ENCODE results near the gene SERPINA10.
"Not testable (repeated sequence)": the region's sequence is repeated elsewhere in the genome, so short reads cannot be mapped to it uniquely, and the experiment has no call there.

The SERPINA10 gene

GRCh38 chr14:94313991-94314655, 21.1 kb upstream of the SERPINA10 start:
- DNase-seq (ENCODE audit: low spot score), result no peak

GRCh38 chr14:94312481-94313246, 19.6 kb upstream of the SERPINA10 start:
- no peak for DNase-seq (ENCODE audit: low spot score)

DNA sequence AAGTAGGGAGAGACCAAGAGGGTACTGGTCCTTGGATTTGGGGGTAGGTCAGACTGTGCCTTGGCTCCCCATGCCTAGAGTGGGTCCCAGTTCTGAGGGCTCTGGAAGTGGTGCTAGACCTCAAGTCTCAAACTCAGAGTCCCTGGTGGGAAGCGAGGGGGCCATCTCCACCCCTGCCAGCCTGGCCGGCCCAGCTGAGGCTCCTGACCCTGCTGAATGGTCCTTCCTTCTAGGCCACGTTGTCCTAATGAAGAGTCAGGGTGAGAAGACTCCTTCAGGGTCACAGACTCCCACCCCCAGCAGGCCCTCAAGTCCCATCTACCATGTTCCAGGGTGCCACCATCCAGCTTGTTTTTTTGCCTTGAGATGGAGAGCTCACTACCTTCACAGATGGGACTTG, 17.2 kb upstream of the SERPINA10 start:
- DNase-seq (ENCODE audit: low spot score), result no peak

GRCh38 chr14:94309721-94310120, 16.7 kb upstream of the SERPINA10 start:
- no peak for DNase-seq (ENCODE audit: low spot score)

DNA sequence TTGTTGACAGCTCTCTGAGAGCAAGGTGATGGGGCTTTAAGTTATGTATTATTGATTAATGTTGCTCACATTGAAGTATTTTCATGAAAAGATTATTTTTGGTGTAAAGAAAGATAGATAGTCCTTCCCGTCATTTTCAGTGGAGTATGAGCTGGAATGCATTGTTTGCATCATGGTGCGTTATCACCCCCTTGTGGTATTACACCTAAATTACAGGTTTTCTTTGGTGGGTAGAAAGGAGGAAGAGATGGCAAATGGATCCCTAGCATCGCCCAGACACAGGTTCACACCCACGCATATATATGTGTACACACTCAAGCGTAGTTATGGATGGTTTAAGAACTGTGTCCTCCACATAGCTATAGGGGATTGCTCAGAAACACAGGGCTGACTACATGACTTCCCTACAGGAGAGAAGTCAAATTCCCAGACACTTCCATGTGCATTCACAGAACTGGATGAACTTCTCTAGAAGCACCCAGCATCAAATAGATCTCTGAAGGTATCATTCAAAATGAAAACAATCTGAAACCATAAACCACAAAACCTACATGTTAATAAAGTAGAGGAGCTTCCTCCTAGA, 14.4 kb upstream of the SERPINA10 start:
- peak; percentile 19 for DNase-seq (ENCODE audit: low spot score)

- DNase-seq (ENCODE audit: low spot score), result no peak
Measured at GRCh38 chr14:94306047-94306978, 13.2 kb upstream of the SERPINA10 start.

- DNase-seq (ENCODE audit: low spot score), result no peak
Measured at GRCh38 chr14:94305620-94306019, 12.6 kb upstream of the SERPINA10 start.

DNA sequence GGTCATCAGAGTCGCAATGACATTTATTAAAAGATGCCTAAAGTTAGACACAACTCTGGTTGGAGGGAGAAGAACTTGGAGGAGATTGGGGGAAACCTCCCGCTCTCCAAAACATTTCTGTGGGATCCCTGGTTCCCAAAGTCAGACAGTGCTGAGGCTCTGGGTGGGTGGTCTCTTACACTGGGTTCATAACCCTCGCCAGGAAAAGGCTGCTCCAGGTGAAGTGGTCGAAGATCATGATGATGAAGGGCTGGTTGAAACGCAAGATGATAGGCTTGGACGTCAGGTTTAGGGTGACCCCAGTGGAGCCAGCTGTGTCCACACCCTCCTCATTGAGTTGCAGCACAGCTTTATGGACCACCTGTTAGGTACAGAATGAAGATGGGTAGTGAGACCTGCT, 11.2 kb upstream of the SERPINA10 start:
- no peak for DNase-seq (ENCODE audit: low spot score)

DNA sequence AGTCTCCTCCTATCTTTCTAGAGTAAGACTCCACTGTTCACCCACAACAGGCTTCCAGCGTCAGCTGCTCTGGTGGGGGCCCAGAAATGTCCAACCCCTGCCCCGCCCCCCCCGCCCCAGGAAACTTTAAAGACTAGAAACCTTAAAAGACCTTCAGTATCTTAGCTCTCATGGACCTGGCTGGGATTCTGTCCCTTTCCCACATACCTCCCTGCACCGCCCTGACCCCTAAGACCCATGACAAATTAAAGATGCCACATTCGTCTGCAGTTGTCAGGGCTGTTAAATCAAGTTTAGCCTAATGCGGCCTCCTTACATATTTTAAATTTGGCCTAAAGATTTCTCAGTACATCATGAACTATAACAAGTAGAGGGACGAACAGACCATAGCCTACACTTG, 10.0 kb upstream of the SERPINA10 start:
- no peak for DNase-seq (ENCODE audit: low spot score)

DNA sequence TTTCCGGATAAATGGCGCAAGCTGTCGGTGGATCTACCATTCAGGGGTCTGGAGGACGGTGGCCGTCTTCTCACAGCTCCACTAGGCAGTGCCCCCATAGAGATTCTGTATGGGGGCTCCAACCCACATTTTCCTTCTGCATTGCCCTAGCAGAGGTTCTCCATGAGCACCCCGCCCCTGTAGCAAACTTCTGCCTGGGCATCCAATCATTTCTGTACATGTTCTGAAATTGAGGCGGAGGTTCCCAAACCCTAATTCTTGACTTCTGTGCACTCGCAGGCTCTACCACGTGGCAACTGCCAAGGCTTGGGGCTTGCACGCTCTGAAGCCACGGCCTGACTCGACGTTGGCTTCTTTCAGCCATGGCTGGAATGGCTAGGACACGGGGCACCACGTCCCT, 5.1 kb upstream of the SERPINA10 start:
- DNase-seq (ENCODE audit: low spot score), result no peak

DNA sequence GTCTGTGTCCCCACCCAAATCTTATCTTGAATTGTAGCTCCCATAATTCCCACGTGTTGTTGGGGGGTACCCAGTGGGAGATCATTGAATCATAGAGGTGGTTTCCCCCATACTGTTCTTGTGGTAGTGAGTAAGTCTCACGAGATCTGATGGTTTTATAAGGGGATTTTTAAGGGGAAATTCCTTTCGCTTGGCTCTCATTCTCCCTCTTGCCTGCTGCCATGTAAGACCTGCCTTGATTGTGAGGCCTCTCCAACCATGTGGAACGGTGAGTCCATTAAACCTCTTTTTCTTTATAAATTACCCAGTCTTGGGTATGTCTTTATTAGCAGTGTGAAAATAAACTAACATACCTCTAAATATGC, 3.1 kb upstream of the SERPINA10 start:
- DNase-seq (ENCODE audit: low spot score), result not testable (repeated sequence)

DNA sequence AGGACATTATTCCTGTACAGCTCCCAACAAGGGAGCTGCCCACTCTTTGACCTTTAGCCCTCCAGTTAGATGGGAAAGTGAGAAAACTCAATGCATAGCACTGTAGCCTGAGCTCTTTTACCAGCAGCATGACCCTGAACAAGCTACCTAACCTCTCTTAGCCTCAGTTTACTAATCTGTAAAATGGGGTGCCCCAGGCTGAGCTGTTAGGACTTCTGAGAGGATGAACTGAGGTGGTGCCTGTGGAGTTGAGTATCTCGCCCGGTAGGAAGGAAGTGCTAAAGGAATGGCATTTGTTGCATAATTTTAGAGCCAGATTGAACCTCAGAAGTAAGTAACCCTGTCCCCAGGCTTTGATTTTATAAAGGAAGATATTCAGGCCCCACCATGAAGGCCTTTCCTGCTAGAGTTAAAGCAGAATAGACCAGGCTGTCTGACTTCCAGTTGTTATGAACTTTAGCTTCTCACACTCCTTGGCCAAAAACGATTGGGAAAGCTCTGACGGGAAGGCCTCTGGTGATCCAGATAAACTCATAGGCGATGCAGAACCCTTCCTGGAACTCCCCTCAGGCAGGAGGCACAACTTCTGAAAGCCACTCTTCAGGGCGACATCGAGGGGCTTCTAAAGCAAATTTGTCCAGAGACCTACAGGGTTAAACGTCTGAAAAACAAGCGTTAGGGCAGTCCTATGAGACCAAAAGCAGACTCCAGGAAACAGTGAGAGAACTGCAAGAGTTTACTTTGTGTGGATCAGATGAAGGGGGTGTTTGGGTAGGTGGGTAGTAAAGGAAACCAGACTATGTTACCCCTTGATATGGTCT, 2.5 kb upstream of the SERPINA10 start:
- DNase-seq (ENCODE audit: low spot score), result no peak

DNA sequence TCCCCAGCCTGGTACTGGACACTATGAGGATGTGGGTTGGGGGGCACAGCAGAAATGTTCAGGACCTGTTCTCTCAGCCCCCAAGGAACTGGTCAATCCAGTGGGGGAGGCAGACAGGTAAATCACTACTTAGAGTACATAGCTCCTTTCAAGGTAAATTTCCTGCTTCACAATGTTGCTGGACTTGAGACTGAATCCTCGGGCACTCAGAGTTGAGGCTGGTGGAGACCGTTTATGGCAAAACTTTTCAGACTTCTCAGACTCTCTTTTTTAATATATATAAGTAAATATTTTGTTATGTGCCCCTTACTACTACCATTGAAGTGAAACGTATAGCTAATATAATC, 483 bp upstream of the SERPINA10 start:
- no peak for DNase-seq (ENCODE audit: low spot score)

- DNase-seq (ENCODE audit: low spot score), result no peak
Measured at GRCh38 chr14:94292526-94292871, 569 bp downstream of the SERPINA10 start.

DNA sequence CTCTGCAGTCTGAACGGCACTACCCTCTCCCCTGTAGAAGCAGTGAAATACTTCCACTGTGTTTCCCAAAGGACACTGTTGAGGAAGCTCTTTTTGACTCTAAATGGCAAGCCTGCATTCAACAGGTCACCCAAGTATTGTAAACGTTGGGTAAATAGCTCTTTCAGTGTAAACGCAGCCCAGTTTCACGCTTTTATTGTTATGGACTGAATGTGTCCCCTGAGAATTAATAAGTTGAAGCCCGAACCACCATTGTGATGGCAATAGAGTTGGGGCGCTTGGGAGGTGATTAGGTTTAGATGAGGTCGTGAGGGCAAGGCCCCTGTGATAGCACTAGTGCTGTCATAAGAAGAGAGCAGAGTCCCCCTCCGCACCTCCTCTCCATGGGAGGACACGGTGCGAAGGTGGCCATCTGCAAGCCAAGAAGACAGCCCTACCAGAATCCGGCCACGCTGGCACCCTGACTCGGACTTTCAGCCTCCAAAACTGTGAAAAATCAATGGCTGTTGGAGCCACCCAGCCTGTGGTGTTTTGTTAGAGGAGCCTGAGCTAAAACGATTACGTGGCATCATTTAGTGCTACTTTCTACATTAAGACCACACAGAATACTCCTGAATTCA, 1.1 kb downstream of the SERPINA10 start:
- no peak for DNase-seq (ENCODE audit: low spot score)

DNA sequence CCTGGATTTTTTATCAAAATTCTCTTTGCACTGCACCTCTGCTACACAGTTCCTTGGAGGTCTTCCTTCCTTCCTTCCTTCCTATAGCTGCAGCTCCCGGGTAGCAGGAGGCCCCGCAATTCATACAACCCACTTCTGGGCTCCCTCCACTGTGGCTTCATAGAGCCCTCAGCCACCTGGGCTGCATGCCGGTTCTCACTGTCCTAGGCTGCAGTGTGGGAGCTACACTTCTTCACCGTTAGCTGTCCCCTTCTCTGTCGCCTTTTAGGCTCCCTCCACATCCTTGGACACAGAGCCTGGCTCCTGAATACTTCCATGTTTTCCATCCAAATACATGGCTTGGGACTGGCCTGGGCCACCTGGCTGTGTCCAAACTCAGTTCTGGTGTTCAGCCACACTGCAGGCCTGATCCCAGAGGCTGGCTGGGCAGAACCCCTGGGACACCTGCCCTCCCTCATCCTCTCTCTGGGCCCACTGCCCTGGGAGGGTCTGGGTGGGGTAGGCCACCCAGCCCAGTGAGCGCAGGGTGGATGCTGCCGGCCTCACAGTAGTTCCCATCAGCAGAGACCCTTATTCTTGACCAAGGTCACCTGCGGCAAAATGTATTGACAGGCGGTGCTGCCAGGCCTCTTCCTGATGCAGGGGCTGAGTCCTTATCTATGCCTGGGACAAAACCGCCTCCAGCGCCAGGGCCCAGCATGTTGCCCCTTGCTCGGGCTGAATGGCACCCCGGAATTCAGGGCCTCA, 1.7 kb downstream of the SERPINA10 start:
- DNase-seq (ENCODE audit: low spot score), result no peak

DNA sequence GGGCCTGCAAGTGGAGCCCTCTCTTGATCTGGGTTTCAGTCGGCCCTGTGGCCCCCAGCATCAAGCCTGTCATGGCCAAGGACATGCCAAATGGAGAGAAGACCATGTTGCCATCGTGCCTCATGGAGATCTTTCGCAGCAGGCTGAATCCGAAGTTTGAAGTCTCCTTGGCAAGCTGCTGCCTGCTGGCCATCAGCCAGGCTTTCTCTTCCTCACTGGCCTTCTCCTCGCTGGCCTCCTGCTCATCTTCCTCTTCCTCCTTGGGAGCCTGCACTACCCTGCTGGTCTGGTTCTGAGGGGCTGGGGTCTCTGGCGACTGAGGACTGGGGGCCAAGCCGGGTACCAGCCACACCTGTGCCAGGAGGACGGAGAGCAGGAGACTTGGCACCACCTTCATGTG, 2.9 kb downstream of the SERPINA10 start:
- DNase-seq (ENCODE audit: low spot score), result no peak

DNA sequence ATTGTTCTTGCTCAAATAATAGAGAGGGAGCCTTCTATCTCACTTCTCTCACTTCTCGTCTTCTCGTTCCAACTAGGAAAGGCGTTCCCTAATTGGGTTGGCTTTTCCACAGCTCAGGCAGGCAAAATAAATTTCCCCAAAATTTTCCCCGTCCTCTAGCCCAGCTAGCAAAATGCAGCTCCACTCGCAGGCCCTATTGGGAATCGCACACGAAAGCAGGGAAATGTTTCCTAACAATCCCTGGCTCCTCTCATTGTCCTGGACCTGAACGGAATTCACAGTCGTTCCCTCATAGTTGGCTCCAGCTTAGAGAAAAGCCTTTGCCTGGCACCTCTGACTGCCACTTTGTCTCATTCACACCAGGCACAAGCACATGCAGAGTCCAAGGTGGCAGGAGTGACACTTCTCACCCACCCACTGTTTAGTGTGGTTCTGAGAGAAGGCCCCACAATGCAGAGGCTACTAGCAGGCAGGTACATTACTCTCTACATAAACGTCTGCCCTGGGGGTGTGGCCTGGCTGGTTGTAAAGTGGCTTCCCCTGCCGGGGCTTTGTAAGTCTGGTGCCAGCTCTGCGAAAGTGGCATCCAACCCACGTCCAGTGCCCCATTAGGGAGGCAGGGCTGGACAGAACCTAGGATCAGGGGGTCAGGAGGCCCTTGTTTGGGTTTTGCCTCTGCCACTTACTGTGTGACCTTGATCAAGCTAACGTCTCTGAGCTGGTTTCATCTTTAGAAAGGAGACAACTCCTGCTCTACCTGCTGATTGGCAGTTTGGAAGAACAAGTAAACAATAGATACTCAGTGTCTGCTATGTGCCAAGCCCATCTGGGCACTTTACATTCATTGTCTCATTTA, 4.2 kb downstream of the SERPINA10 start:
- no peak for DNase-seq (ENCODE audit: low spot score)

DNA sequence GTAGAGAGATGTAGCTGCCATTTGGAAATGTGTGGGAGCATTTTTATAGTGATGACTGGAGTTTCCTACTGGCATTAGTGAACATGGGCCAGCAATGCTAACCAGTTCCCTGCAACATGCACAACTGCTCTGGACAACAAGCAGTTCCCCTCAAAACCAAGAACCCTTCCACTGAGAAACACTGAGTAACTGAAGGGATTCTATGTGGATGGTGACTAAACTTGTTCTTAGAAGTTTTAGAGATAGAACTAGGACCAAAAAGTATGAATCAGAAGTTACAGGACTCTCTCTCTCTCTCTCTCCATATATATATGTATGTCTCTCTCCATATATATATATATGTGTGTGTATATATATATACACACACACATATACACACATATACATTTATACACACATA, 7.9 kb downstream of the SERPINA10 start:
- no peak for DNase-seq (ENCODE audit: low spot score)

- DNase-seq (ENCODE audit: low spot score), result no peak
Measured at GRCh38 chr14:94284221-94284620, 8.8 kb downstream of the SERPINA10 start.

Data from activated CD4-positive, alpha-beta T cell treated with anti-CD3 and anti-CD28 coated beads, Interleukin-2, Interleukin-4, amounts not matched to agents 100 ng/mL and 50 ng/mL, durations not matched to agents 16 hours and 8 hours (primary cell).